HL-60 (cell line): Measurements from ENCODE around the gene FOXF2.

Source experiments
- DNase-seq, 2 experiments: peaks; one replicate each; pipeline ENCODE4 v3.0.0-alpha.2; 2010 to 2020; ENCODE audit warnings: low read depth in 1 of 2, low spot score in 1 of 2
- H3K27ac ChIP-seq: fragments of 250-450 bp; sonication (Bioruptor Pico); replicated peaks from 2 replicates; pipeline ENCODE4 v1.5.1; 2020; ENCODE audit warnings: mild to moderate bottlenecking, moderate library complexity
- H3K27me3 ChIP-seq: fragments of 250-450 bp; sonication (Bioruptor Pico); 2 replicates; pipeline ENCODE4 v1.5.1; 2021; ENCODE audit warnings: mild to moderate bottlenecking, moderate library complexity; ENCODE audit not compliant: insufficient read depth, poor library complexity, severe bottlenecking
- H3K4me3 ChIP-seq: replicated peaks from 2 replicates; pipeline ENCODE4 v1.5.1; 2011; ENCODE audit warnings: mild to moderate bottlenecking, control low read depth, low read length; ENCODE audit not compliant: insufficient read depth
- CTCF ChIP-seq: IDR thresholded peaks from one replicate; pipeline ENCODE4 v1.5.1; 2011; ENCODE audit warnings: low read length, control low read depth, inconsistent platforms; ENCODE audit not compliant: insufficient read depth
- GABPA ChIP-seq: IDR thresholded peaks from 2 replicates; pipeline ENCODE4 v1.6.1; 2012; ENCODE audit warnings: low read depth
- POLR2AphosphoS5 ChIP-seq: IDR thresholded peaks from 2 replicates; pipeline ENCODE4 v1.6.1; 2012; ENCODE audit warnings: low read depth
- REST ChIP-seq: IDR thresholded peaks from 2 replicates; pipeline ENCODE4 v1.6.1; 2012; ENCODE audit warnings: low read depth; ENCODE audit not compliant: insufficient replicate concordance
- SPI1 ChIP-seq: IDR thresholded peaks from 2 replicates; pipeline ENCODE4 v1.6.1; 2012; ENCODE audit warnings: low read depth, mild to moderate bottlenecking, borderline replicate concordance

Gene FOXF2

GRCh38 chr6:1384549-1385128 is 4.7 kb upstream of the FOXF2 start:
- no peak for DNase-seq
- peaks cover 91% of the 10 kb centered on the region for H3K27me3 ChIP-seq
- TF ChIP-seq POLR2AphosphoS5 = no peak
- TF ChIP-seq CTCF = no peak
- H3K27ac ChIP-seq = no peak overlapping the region
- no peak overlapping the region for H3K4me3 ChIP-seq

- no peak for DNase-seq
- H3K27ac ChIP-seq = no peak overlapping the region
- peaks cover 86% of the 10 kb centered on the region for H3K27me3 ChIP-seq
- no peak for TF ChIP-seq GABPA
- TF ChIP-seq SPI1 = no peak
- no peak for TF ChIP-seq REST
- no peak for TF ChIP-seq CTCF
- TF ChIP-seq POLR2AphosphoS5 = no peak
- H3K4me3 ChIP-seq = no peak overlapping the region
Observed at GRCh38 chr6:1385129-1386037, 4.0 kb upstream of the FOXF2 start.

GRCh38 chr6:1386038-1386709 is 3.2 kb upstream of the FOXF2 start:
- TF ChIP-seq CTCF = no peak
- TF ChIP-seq SPI1 = no peak
- TF ChIP-seq POLR2AphosphoS5 = no peak
- no peak for TF ChIP-seq GABPA
- no peak for TF ChIP-seq REST
- Histone ChIP-seq H3K27ac (no peak overlapping the region), H3K4me3 (no peak overlapping the region), H3K27me3 (peaks cover 83% of the 10 kb centered on the region)
- no peak for DNase-seq
